ENCODE results near the gene OLFM1. TPM values are rescaled to one million over a fixed set of nuclear protein-coding genes. Genes with fewer than 3 reads are reported as not detected.

Gene OLFM1
- total RNA-seq, result 9.0 and 10.7 TPM in 2 replicates

DNA sequence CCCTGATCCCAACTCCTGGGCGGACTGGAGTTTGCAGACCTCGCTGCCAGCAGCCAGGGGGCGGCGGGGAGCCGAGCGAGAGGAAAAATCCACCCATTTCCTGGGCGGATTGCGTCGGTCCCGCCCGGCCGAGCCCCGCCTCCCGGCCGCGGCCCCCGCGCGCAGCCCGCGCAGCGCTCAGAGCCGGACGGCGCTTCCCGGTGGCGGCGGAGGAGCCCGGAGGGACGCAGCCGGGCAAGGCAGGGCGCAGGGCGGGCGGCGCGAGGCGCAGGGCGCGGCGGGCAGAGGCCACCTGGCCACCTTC is at the start of gene OLFM1:
TSS of gene OLFM1 (plus strand) at position 180 of the 304 bp plus-strand sequence. CDS start 322 bp downstream, outside the sequence.

Other genes starting within 250 kb of the OLFM1 start
- not detected in 2 replicates for gene FCN2, start 206.9 kb upstream of the OLFM1 start, total RNA-seq
- not detected in 2 replicates for gene FCN1, start 169.8 kb upstream of the OLFM1 start, total RNA-seq

Data from articular chondrocyte of knee joint (primary cell).